GM21447 (cell line): ENCODE results near the gene C4orf36.

ENCODE experiments used
- ATAC-seq: cut with Tn5 transposase; IDR thresholded peaks from one replicate; pipeline ENCODE4 v1.9.1; 2021; ENCODE audit not compliant: unreplicated experiment

C4orf36 gene

GRCh38 chr4:86891762-86892635 lies at the start of gene C4orf36:
TSS of gene C4orf36 (minus strand) at chr4:86892422. CDS start at chr4:86891520, 902 bp downstream.
- peak; percentile 57 for ATAC-seq

DNA sequence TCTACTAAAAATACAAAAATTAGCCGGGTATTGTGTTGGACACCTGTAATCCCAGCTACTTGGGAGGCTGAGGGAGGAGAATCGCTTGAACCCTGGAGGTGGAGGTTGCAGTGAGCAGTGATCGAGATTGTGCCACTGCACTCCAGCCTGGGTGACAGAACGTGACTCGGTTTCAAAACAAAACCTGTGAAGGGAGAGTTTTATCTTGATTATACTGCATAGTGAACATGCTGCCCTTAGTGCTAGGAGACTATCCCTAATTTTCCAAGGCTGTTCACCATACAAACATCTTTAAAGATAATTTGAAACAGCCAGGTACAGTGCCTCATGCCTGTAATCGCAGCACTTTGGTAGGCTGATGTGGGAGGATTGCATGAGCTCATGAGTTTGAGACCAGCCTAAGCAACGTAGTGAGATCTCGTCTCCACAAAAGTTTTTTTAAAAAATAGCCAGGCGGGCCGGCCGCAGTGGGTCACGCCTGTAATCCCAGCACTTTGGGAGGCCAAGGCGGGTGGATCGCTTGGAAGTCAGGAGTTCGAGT lies 48.8 kb upstream of the C4orf36 start:
- ATAC-seq: no peak

DNA sequence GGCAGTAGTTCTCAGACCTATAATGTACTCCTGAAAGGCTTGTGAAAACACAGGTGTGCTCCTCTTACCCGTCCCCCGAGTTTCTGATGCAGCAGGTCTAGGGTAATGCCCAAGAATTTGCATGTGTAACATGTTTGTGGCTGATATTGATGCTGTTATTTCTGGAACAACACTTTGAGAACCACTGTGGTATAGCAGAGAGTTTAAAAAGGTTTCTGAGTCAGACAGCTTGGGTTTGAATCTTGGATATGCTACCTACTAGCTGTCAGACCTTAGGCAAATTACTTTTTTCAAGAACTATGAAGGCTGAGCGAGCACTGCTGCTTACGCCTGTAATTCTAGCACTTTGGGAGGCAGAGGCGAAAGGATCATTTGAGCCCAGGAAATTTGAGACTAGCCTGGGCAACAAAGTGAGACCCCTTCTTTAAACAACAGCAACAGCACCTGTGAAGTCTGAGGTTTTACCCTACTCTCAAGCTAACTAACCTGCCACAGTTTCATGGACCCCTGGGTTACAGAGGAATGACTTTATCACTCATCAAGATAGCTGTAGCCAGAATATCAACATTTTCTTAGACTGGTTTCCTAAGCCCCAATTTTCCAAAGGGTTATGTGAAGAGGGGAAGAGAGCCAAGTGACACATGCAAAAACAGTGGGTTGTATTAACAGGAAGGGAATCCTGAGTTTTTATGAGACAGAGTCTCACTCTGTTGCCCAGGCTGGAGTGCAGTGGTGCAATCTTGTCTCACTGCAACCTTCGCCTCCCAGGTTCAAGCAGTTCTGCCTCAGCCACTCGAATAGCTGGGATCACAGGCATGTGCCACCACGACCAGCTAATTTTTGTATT lies 47.7 kb upstream of the C4orf36 start:
- peak; percentile 56 for ATAC-seq

DNA sequence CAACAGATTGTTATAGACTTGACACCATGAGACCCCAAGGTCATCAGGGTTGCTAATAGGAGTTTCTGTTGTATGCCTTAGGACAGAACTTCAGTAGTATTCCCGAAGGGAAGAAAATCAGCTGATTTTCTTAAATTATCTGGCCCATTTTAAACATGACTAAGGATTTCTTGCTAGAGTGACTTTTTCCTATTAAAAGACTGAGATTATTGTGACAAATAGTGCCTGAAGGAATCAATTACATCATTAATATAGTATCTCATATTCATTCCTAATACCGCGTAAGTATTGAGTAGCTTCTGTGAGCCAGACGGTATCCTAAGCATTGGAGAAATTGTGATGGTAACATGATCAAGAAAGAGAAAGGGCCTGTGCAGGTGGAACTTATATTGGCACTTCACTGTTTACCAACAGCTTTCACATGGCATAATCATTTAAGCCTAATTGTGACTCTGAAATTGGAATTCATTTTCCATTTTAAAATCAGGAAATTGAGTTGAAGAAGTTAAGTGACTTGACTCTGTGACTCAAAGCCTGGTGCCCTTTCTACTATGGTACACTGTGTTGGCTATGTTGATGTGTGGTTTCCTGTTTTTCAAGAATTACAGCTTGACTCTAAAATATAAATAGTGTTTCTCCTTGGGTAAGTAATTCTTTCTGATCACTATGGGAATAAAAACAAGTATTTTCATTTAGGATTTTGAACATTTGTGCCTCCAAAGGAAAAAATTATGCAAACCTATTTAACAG lies 46.7 kb upstream of the C4orf36 start:
- ATAC-seq: no peak

GRCh38 chr4:86935853-86936733 lies 43.9 kb upstream of the C4orf36 start:
- peak; percentile 36 for ATAC-seq

DNA sequence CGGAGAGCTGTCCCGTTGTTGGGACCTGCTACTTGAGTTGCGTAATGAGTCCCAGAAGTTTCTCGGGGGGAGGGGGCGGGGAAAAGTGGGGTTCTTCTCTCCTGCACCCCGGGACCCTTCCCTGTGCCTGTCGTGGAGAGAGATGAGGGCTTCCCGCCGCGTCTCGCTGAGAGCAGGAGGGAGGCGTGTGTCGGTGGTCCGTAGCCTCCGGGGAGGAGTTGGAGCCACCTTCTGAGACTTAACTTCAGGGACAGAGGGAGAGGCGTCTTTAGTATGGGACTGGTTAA lies 43.3 kb upstream of the C4orf36 start:
- ATAC-seq: no peak

GRCh38 chr4:86934771-86935565 lies 42.7 kb upstream of the C4orf36 start, which contains the start of gene AFF1:
TSS of gene AFF1 (plus strand) at chr4:86935011. CDS start at chr4:86948534, 13,523 bp downstream.
- peak; percentile 37 for ATAC-seq

DNA sequence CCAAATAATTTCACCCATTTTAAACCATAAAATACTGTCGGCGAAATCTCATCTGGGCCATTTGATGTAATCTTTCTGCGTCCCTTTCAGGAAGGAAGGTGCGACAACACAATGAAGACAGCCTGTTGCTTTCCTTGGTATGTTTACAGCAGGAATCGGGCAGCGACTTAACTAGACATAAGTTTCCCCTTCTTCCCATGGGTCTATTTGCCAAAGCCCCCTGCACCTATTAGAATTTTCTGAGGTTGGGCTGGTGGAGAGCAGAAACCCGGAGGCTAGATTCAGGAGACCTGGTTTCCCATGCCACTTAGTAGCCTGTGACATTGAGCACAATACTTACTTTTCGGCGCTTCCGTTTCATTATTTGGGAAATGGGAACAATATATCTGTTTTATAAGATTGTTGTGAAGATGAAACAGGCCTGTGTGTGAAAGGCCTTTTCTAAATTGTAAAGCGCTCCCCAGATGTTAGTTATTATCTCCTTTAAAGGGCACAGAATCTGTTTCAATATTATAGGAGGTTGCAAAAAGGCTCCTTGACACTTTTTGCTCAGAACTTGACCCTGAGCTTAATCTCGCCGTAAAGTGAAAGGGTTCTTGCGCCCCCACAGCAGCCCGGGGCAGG lies 42.0 kb upstream of the C4orf36 start:
- no peak for ATAC-seq

GRCh38 chr4:86928400-86929255 lies 36.4 kb upstream of the C4orf36 start:
- no peak for ATAC-seq

- no peak for ATAC-seq
These were observed 35.7 kb upstream of the C4orf36 start for GRCh38 chr4:86927843-86928395.

DNA sequence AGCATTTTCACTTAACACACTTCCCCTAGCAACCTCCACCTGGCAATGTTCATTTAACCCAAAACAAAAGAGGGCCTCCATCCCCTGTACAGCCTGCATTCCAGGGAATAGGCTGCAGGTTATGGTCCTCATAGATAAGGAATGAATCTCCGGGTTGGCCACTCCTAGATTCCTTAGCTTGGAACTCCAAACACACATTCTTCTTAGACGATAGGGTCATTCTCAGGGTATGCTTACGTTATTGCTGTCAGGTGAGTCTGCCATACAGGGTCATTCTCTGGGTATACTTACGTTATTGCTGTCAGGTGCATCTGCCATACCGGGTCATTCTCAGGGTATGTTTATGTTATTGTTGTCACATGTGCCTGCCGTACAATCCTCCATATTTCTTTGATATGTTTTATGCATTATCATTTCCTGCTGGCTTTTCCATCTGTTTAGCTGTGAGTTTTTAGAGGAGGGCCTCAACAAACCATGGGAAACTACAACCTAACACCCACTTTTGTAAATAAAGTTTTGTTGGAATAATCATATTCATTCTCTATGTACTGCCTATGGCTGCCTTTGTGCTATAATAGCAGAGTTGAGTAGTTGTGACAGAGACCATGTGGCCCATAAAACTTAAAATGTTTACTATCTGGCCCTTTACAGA lies 34.3 kb upstream of the C4orf36 start:
- ATAC-seq: no peak

- ATAC-seq: no peak
These were observed 32.6 kb upstream of the C4orf36 start for GRCh38 chr4:86924811-86925210.

DNA sequence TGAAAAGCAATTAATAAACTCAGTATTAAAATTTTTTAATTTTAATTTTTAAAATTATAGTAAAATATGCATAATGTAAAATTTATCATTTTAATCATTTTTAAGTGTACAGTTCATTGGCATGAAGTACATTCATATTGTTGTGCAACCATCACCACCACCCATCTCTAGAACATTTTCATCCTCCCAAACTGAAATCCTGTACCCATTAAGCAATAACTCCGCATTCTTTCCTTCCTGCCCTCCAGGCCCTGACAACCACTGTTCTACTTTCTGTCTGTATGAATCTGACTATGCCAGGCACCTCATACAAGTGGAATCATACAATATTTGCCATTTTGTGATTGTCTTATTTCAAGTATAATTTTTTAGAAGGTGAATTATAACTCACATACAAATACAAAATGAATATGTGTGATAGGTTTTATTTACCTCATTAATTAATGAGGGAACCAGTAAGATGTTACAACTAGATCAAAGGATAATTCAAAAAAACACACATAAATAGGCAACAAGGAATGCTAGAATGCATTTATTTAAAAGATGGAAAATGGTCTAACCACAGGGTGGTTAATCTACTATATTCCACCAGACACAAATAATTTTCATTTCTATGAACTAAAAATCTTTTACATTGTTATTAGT lies 29.5 kb upstream of the C4orf36 start:
- no peak for ATAC-seq

- no peak for ATAC-seq
These were observed 27.5 kb upstream of the C4orf36 start for GRCh38 chr4:86919561-86920223.

DNA sequence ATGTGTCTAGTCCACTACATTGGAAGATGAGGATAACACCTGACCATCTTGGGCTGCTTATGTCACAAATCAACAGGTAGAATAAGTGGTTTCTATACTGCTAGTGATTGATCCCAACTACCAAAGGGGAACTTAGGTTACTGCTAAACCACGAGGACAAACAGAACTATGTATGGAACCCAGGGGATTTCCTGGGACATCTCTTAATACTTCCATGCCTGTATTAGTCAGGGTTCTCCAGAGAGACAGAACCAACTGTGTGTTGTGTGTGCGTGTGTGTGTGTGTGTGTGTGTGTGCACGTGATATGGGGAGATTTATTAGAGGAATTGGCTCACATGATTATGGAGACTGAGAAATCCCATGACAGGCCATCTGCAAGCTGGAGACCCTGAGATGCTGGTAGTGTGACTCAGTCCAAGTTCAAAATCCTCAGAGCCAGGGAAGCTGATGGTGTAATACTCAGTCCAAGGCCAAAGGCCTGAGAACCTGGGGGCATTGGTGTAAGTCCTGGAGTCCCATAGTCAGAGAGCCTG lies 26.4 kb upstream of the C4orf36 start:
- no peak for ATAC-seq
